Mesenchymal stem cell (in vitro differentiated cells and primary cell): ENCODE data around the gene APOBEC3C.
A peak's percentile ranks its signal among the peaks of the same experiment; 100 is the strongest.
"Not testable (repeated sequence)": the region's sequence is repeated elsewhere in the genome, so short reads cannot be mapped to it uniquely, and the experiment has no call there.

Source experiments
- DNase-seq: peaks from one replicate; pipeline ENCODE4 v3.0.0-alpha.2; 2013
- H2AFZ ChIP-seq: one replicate; pipeline ENCODE4 v1.6.1; 2013; ENCODE audit warnings: low read depth, mild to moderate bottlenecking, control low read depth, inconsistent platforms, low read length, moderate library complexity
- H2AK5ac ChIP-seq: 2 replicates; pipeline ENCODE4 v1.6.1; 2013; ENCODE audit warnings: low read length, moderate library complexity, mild to moderate bottlenecking, inconsistent platforms; ENCODE audit not compliant: severe bottlenecking
- H2BK120ac ChIP-seq: one replicate; pipeline ENCODE4 v1.6.1; 2013; ENCODE audit warnings: low read depth, mild to moderate bottlenecking, inconsistent platforms, low read length, moderate library complexity
- H2BK12ac ChIP-seq, 2 experiments: one replicate each; pipeline ENCODE4 v1.6.1; 2013; ENCODE audit warnings: inconsistent platforms in 2 of 2, low read length in 2 of 2, mild to moderate bottlenecking in 2 of 2, moderate library complexity in 2 of 2, control low read depth in 1 of 2
- H2BK15ac ChIP-seq: one replicate; pipeline ENCODE4 v1.6.1; 2013; ENCODE audit warnings: mild to moderate bottlenecking, low read depth, inconsistent platforms; ENCODE audit not compliant: poor library complexity, severe bottlenecking
- H2BK5ac ChIP-seq: 2 replicates; pipeline ENCODE4 v1.6.1; 2013; ENCODE audit warnings: low read depth, mild to moderate bottlenecking, low read length, control low read depth, inconsistent platforms; ENCODE audit not compliant: poor library complexity, severe bottlenecking
- H3K14ac ChIP-seq, 2 experiments: one replicate each; pipeline ENCODE4 v1.6.1; 2013; ENCODE audit warnings: inconsistent platforms in 2 of 2, low read length in 2 of 2, control low read depth in 1 of 2, mild to moderate bottlenecking in 1 of 2, moderate library complexity in 1 of 2
- H3K18ac ChIP-seq, 2 experiments: one replicate each; pipeline ENCODE4 v1.6.1; 2013; ENCODE audit warnings: inconsistent platforms in 2 of 2, low read length in 2 of 2, control low read depth in 1 of 2, low read depth in 1 of 2, mild to moderate bottlenecking in 1 of 2
- H3K23ac ChIP-seq, 2 experiments: one replicate each; pipeline ENCODE4 v1.6.1; 2013; ENCODE audit warnings: inconsistent platforms in 2 of 2, low read length in 2 of 2, mild to moderate bottlenecking in 2 of 2, moderate library complexity in 2 of 2, control low read depth in 1 of 2
- H3K27ac ChIP-seq: 2 replicates; pipeline ENCODE4 v1.5.1; 2013; ENCODE audit warnings: mild to moderate bottlenecking, moderate library complexity, low read length, control low read depth, inconsistent platforms; ENCODE audit not compliant: poor library complexity, severe bottlenecking
- H3K27me3 ChIP-seq, 2 experiments: 2 replicates each; pipeline versions ENCODE4 v1.6.1 to v1.7.0; 2013; ENCODE audit warnings: low read length in 2 of 2, mild to moderate bottlenecking in 2 of 2, moderate library complexity in 2 of 2, control low read depth in 1 of 2, inconsistent platforms in 1 of 2; ENCODE audit not compliant: control insufficient read depth in 1 of 2, insufficient read depth in 1 of 2
- H3K36me3 ChIP-seq, 2 experiments: 2 replicates each; pipeline versions ENCODE4 v1.6.1 to v1.7.0; 2013; ENCODE audit warnings: low read length in 2 of 2, control low read depth in 1 of 2, inconsistent platforms in 1 of 2, low read depth in 1 of 2, mild to moderate bottlenecking in 1 of 2; ENCODE audit not compliant: insufficient read depth in 2 of 2, control insufficient read depth in 1 of 2
- H3K4ac ChIP-seq, 2 experiments: one replicate each; pipeline ENCODE4 v1.6.1; 2013; ENCODE audit warnings: inconsistent platforms in 2 of 2, low read length in 2 of 2, mild to moderate bottlenecking in 2 of 2, moderate library complexity in 2 of 2, control low read depth in 1 of 2, low read depth in 1 of 2
- H3K4me1 ChIP-seq: 2 replicates; pipeline ENCODE4 v1.6.1; 2013; ENCODE audit warnings: low read depth, low read length, control low read depth; ENCODE audit not compliant: control insufficient read depth, insufficient read depth
- H3K4me2 ChIP-seq: 2 replicates; pipeline ENCODE4 v1.6.1; 2013; ENCODE audit warnings: low read length, mild to moderate bottlenecking, inconsistent platforms; ENCODE audit not compliant: poor library complexity, severe bottlenecking
- H3K4me3 ChIP-seq, 2 experiments: 2 replicates each; pipeline versions ENCODE4 v1.5.1 to v1.7.0; 2013; ENCODE audit warnings: low read length in 2 of 2, mild to moderate bottlenecking in 2 of 2, control low read depth in 1 of 2, low read depth in 1 of 2; ENCODE audit not compliant: insufficient read depth in 1 of 2
- H3K79me1 ChIP-seq: replicated peaks from 2 replicates; pipeline ENCODE4 v1.6.1; 2013; ENCODE audit warnings: mild to moderate bottlenecking, control low read depth, low read length, inconsistent platforms; ENCODE audit not compliant: poor library complexity, severe bottlenecking
- H3K9ac ChIP-seq: 2 replicates; pipeline ENCODE4 v1.7.0; 2013; ENCODE audit warnings: mild to moderate bottlenecking, low read length, moderate library complexity
- H3K9me3 ChIP-seq: 2 replicates; pipeline ENCODE4 v1.7.0; 2013; ENCODE audit warnings: mild to moderate bottlenecking, low read length; ENCODE audit not compliant: control insufficient read depth
- H4K8ac ChIP-seq: one replicate; pipeline ENCODE4 v1.6.1; 2013; ENCODE audit warnings: inconsistent platforms, mild to moderate bottlenecking, low read length, moderate library complexity
- H4K91ac ChIP-seq: one replicate; pipeline ENCODE4 v1.6.1; 2013; ENCODE audit warnings: mild to moderate bottlenecking, low read length, inconsistent platforms
- WGBS: methylation state at CpG from one replicate; pipeline ENCODE4 v1.1.7; 2013; ENCODE audit warnings: mixed read lengths; 5-methylcytosine and 5-hydroxymethylcytosine counted together

APOBEC3C gene

DNA sequence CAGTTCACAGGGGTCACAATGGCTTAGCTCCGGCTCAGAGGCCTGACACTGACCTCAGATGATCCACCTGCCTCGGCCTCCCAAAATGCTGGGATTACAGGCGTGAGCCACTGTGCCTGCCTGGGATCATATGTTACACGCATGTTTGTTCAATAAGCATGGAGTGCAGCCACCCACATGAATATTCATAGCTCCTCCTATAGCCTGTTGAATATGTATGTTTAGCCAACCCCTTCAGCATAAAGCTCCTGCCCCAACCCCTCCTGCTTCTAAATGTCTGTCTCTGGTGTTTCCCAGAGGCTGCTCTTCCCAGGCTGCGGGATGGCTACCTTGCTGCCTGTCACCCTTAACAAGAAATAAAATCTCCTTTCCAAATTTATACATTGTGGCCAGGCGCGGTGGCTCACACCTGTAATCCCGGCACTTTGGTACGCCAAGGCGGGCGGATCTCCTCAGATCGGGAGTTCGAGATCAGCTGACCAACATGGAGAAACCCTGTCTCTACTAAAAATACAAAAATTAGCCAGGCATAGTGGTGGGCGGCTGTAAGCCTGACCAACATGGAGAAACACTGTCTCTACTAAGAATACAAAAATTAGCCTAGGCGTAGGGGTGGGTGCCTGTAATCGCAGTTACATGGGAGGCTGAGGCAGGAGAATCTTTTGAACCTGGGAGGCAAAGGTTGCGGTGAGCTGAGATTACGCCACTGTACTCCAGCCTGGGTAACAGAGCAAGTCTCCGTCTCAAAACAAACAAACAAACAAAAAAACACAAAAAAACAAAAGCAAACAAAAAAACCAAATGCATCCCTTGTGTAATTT is 25.5 kb downstream of the APOBEC3C start:
- Histone ChIP-seq H3K27ac (no peak overlapping the region), H2BK5ac (no peak overlapping the region), H2BK15ac (no peak overlapping the region), H3K18ac (peak overlapping the region in 1 of 2 experiments; percentile 84), H3K27me3 (no peaks in the 10 kb centered on the region), H3K79me1 (peaks cover 9% of the 10 kb centered on the region), H2AFZ (peak overlapping the region; percentile 85), H3K9me3 (no peaks in the 10 kb centered on the region), H3K4me1 (peaks cover 13% of the 10 kb centered on the region), H3K4me3 (peak overlapping the region in 1 of 2 experiments; percentile 86), H3K14ac (no peak overlapping the region), H2AK5ac (no peak overlapping the region), H3K4ac (no peak overlapping the region), H3K4me2 (no peak overlapping the region), H3K9ac (no peak overlapping the region), H3K23ac (no peak overlapping the region), H3K36me3 (peaks cover 4 to 12% of the 10 kb centered on the region in 2 experiments), H4K91ac (no peak overlapping the region), H2BK12ac (peak overlapping the region; percentile 11 to 71), H2BK120ac (no peak overlapping the region), H4K8ac (peak overlapping the region; percentile 85)
- no peak for DNase-seq
- WGBS: 88% methylated on average over 16 of the region's 19 CpGs

GRCh38 chr22:39040155-39040537 is 26.1 kb downstream of the APOBEC3C start:
- H2AK5ac ChIP-seq, H3K79me1 ChIP-seq, H2BK5ac ChIP-seq, H3K9me3 ChIP-seq, H3K14ac ChIP-seq, H2BK120ac ChIP-seq, H3K27ac ChIP-seq, H2BK15ac ChIP-seq, H3K4ac ChIP-seq, H3K27me3 ChIP-seq, DNase-seq, H3K9ac ChIP-seq, H3K23ac ChIP-seq: not testable (repeated sequence)
- H3K4me1 ChIP-seq: peaks cover 13% of the 10 kb centered on the region
- H2AFZ ChIP-seq: peak overlapping the region; percentile 85
- H3K36me3 ChIP-seq: peaks cover 4 to 15% of the 10 kb centered on the region in 2 experiments
- WGBS: 74% methylated on average over 2 of the region's 14 CpGs
- H3K4me3 ChIP-seq: peak overlapping the region in 1 of 2 experiments; percentile 86
- H4K91ac ChIP-seq: peak overlapping the region; percentile 83
- peak overlapping the region; percentile 85 for H4K8ac ChIP-seq
- peak overlapping the region; percentile 33 to 84 for H3K18ac ChIP-seq
- H2BK12ac ChIP-seq: peak overlapping the region in 1 of 2 experiments; percentile 71
- H3K4me2 ChIP-seq: peak overlapping the region; percentile 22

GRCh38 chr22:39040538-39041296 is 26.7 kb downstream of the APOBEC3C start, which contains the start of gene APOBEC3F:
APOBEC3F (plus strand) TSS chr22:39040864; CDS start chr22:39040961, 97 bp downstream.
- Histone ChIP-seq H2BK120ac (peak within 1 kb of the TSS; percentile 89), H3K27ac (peak within 1 kb of the TSS; percentile 92), H3K18ac (peak within 1 kb of the TSS; percentile 95 to 97), H2BK15ac (peak within 1 kb of the TSS; percentile 90), H3K4me3 (peak within 1 kb of the TSS; percentile 72 to 86), H2BK12ac (peak within 1 kb of the TSS; percentile 77 to 89), H2AFZ (peak within 1 kb of the TSS; percentile 88), H4K8ac (peak within 1 kb of the TSS; percentile 87), H2BK5ac (peak within 1 kb of the TSS; percentile 89), H3K36me3 (peaks cover 4 to 20% of the 10 kb centered on the region in 2 experiments), H2AK5ac (peak within 1 kb of the TSS; percentile 48), H4K91ac (peak within 1 kb of the TSS; percentile 90), H3K4me1 (peaks cover 13% of the 10 kb centered on the region), H3K14ac (peak within 1 kb of the TSS in 1 of 2 experiments; percentile 79), H3K4ac (peak within 1 kb of the TSS; percentile 35 to 95), H3K9ac (peak within 1 kb of the TSS; percentile 85), H3K4me2 (peak within 1 kb of the TSS; percentile 91)
- H3K27me3 ChIP-seq, H3K23ac ChIP-seq, H3K9me3 ChIP-seq, H3K79me1 ChIP-seq: not testable (repeated sequence)
- 1% methylated on average over 15 of the region's 21 CpGs for WGBS
- peak; percentile 80 for DNase-seq

DNA sequence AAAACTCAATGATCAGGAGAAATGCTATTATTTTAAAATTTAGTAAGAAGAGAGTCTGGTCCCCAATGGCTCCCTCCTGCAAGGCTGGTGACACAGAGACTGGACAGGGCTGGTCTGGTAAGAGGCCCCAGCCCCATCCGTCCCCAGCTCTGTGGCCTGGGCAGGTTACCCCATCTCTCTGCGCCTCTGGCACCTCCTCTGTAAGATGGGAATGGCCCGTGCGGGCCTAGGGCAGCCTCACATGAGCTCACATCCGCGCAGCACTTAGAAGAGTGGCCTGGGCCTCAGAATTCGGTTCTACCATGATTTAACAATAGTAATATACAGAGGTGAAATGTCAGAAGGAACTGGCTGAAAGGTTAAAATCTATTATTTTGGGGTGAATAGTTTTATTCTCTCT is 27.9 kb downstream of the APOBEC3C start:
- Histone ChIP-seq H3K9ac (no peak overlapping the region), H4K8ac (no peak overlapping the region), H3K4ac (no peak overlapping the region), H3K23ac (no peak overlapping the region), H2BK15ac (no peak overlapping the region), H3K79me1 (peaks cover 9% of the 10 kb centered on the region), H2AFZ (no peak overlapping the region), H2BK5ac (no peak overlapping the region), H3K18ac (no peak overlapping the region), H3K4me3 (peak overlapping the region in 1 of 2 experiments; percentile 86), H3K36me3 (peaks cover 4 to 20% of the 10 kb centered on the region in 2 experiments), H2BK12ac (no peak overlapping the region), H3K14ac (peak overlapping the region in 1 of 2 experiments; percentile 91), H3K27ac (no peak overlapping the region), H2AK5ac (peak overlapping the region; percentile 90), H4K91ac (no peak overlapping the region), H3K4me2 (peak overlapping the region; percentile 37), H3K9me3 (no peaks in the 10 kb centered on the region), H3K27me3 (no peaks in the 10 kb centered on the region), H2BK120ac (no peak overlapping the region), H3K4me1 (peaks cover 13% of the 10 kb centered on the region)
- no peak for DNase-seq
- WGBS: 96% methylated on average over 7 of the region's 7 CpGs
